ENCODE results near the gene S100A6.
"Not testable (repeated sequence)": the region's sequence is repeated elsewhere in the genome, so short reads cannot be mapped to it uniquely, and the experiment has no call there.

- TF ChIP-seq CTCF (IDR thresholded peaks at IDR 0.05); EZH2 (IDR thresholded peaks at IDR 0.05; ENCODE audit: borderline replicate concordance, insufficient read depth, low read depth, low read length, poor library complexity, severe bottlenecking): not testable (repeated sequence)
Measured at GRCh38 chr1:153521808-153522207, 14.0 kb downstream of the S100A6 start.
